NCI-H82 (cell line): Measurements from ENCODE around the gene DLG1.
"Not testable (repeated sequence)": the region's sequence is repeated elsewhere in the genome, so short reads cannot be mapped to it uniquely, and the experiment has no call there.

Experiments used
- DNase-seq: peaks from one replicate; lab custom pipeline; 2025; lab: John Stamatoyannopoulos, UW

The DLG1 gene

DNA sequence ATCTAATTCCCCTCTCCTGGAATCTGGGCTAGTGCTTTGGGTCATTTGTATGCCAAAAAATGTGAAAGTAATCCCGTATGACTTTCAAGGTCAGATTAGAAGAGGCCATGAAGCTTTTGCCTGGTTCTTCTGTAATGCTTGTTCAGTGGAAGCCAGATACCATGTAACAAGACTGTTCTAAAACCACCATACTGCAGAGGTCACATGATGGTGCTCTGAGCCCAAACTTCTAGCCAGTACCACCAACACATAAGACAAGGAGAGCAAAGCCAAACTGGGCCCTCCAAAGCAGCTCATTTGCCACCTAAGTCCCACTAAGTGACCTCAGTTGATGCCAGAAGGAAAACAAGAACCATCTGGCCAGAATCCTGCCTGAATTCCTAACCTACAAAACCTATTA lies 204.5 kb downstream of the DLG1 start:
- DNase-seq: peak; percentile 90

DNA sequence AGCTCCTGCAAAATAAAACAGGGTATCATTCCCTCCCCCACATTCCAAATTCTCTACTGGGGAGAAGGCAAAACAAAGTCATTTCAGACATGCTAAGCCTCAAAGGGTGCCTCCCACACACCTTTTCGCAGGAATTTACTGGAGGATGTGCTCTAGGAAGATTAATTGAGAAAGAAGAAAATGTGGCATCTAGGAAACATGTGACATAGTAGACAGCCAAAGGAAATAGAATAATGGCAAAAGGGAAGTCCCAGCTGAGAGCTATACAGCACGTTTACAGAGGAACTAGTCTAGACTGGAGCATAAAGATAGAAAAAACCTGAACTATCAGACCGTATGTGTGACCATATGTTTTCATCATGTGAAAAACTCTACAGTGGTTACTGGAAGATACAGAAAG lies 210.0 kb downstream of the DLG1 start:
- DNase-seq: no peak

DNA sequence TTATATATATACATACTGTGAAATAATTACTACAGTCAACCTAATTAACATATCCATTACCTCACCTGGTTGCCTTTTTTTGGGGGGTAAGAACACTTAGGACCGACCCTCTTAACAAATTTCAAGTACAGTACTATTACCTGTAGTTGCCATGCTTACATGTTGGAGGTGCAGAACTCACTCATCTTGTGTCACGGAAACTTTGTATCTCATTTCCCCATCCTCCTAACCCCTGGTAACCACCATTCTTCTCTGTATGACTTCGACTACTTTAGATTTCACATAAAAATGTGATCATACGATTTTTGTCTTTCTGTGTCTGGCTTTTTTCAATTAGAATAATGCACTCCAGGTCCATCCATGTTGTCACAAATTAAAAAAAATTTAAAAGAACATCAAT lies 213.3 kb downstream of the DLG1 start:
- no peak for DNase-seq

DNA sequence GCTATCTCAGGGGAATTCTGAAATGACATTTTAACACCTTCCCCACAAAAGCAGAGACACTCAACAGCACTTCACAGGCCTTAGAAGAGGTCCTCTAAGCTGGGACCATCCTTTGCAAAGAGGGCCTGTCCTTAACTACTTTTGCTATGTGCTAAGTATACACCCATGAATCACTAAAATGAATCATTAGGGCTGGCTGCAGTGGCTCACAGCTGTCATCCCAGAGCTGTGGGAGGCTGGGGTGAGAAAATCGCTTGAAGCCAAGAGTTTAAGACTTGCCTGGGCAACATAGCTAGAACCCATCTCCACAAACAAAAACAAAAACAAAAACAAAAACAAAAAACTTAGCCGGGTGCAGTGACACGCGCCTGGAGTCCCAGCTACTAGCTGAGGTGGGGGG lies 214.9 kb downstream of the DLG1 start:
- DNase-seq: no peak

DNA sequence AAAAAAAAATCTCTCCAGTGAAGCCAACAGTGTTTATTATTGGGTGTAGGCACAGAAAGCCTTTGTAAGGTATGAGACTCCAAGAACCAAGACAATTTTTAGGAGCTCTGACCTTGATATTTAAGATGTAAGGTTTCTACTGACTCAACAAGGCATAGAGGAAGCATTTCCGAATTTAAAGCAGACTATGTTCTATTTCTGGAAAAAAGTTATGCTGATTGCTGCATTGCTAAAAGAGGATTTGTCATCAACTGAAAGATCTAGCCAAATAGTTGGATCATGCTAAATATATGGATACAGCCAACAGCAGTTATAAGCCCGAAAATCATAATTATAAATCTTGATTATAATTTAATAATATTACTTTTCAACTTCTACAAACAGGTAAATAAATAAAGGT lies 215.5 kb downstream of the DLG1 start:
- DNase-seq: no peak

DNA sequence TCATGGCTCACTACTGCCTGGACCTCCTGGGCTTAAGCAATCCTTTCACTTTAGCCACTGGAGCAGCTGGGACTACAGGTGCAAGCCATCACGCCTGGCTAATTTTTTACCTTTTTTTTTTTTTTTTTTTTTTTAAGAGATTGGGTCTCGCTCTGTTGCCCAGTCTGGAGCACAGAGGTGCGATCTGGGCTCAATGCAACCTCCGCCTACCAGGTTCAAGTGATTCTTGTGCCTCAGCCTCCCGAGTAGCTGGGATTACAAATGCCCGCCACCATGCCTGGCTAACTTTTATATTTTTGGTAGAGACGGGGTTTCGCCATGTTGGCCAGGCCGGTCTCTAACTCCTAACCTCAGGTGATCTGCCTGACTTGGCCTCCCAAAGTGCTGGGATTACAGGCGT lies 218.1 kb downstream of the DLG1 start:
- DNase-seq: no peak

DNA sequence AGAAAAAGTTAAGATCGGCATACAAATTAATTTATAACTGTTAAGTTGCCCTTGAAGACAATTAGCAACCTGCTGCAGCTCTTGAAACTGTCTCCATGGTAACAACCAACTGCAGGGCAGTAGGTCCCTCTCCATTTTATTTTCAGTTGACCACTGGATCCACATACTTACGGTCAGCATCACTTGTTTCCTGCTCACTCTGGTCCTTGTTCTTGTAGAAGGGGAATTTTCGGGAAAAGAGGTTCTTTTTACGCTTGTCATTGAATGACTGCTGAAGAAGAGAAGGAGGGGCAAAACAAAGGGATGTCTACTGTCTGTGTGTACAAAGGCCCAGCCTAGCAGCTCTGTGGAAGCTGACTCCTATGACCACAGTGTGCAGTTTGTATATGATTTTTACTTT lies 222.0 kb downstream of the DLG1 start:
- no peak for DNase-seq

DNA sequence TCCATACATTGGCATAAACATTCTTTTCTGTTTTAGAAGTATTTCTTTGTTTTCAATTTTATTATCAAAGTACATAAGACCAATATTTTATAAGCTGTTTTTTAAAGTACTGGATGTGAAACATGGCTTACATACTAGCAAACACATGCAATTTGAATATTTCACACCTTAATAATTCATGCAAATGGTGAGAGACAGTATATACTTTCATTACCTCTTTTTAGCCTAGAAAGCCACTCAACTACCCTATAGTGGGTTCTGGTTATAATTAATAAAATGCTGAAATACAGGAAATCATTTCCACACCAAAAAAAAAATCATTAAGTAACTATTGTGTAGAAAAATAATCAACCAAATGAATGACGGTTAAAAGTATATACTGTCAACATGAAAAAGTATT lies 230.3 kb downstream of the DLG1 start:
- no peak for DNase-seq

DNA sequence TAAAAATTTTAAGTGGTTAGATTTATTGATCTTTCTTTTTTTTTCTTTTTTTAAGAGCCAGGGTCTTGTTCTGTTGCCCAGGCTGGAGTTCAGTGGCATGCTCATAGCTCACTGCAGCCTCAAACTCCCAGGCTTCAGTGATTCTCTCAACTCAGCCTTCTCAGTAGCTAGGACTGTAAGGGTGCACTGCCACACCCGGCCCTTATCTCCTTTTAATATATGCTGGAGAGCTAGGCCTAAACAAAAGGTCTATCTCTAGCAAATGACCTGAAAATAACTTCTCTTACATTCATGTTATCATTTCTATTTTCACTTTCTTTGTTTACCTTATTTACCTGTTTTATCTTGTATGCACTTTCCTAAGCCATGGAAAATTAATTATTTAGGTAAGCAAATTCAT lies 233.6 kb downstream of the DLG1 start:
- no peak for DNase-seq

DNA sequence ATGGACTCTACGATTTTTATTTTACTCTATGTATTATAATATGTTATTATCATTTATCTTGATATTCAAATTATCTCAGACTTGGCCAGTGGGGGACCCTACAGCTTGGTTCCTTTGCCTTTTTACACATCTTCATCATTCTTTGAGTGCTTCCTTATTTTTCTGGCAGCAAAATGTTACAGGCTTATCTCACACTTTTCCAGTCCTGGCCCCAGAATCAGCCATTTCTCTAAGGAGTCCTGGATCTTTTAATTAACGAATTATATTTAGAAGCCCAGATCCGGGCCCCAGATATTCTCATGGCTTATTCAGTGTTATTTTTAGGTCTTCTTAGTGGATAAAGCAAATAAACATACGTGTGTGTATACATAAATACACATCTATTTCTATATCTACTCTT lies 236.0 kb downstream of the DLG1 start:
- no peak for DNase-seq

DNA sequence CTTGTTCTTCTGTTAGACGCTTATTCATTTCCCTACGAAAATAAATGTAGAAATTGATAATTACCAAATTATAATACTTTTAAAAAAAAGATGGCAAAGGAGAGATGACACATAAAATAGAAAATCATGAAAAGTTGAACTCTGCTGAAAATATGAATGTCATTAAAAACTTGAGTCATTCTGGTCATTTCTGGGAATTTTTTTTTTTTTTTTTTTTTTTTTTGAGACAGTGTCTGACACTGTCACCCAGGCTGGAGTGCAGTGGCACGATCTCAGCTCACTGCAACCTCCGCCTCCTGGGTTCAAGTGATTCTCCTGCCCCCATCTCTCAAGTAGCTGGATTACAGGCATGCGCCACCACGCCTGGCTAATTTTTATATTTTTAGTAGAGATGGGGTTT lies 246.8 kb downstream of the DLG1 start:
- not testable (repeated sequence) for DNase-seq

DNA sequence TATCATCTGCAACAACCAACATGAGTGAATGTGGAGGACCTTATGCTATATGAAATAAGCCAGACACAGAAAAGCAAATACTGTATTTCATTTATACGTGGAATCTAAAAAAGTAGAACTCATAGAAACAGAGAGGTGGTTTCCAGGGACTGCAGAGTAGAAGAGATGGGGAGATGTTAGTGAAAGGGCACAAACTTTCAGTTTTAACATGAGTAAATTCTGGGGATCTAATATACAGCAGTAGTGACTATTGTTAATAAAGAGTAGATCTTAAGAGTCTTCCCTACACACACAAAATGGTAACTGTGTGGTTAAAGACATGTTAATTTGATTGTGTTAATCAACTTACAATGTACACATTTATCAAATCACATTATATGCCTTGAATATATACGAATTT lies 247.9 kb downstream of the DLG1 start:
- no peak for DNase-seq

DNA sequence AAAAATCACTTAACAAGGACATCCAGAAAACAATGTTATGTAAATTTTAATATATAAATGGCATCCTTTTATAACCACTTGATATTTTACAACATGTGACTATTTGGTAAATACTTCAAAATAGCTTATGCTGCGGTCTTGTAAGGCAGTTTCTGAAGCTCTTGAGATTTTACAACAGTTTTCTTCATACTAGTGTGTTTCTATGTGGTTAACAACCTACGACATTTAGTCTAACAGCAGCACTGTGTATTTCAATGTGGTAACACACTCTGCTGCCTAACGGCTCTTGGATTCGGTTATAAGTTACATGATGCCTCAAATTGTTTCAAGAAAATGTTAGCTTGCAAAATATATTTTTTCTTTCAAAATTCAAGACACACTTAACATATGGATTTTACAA lies 255.9 kb downstream of the DLG1 start:
- no peak for DNase-seq

DNA sequence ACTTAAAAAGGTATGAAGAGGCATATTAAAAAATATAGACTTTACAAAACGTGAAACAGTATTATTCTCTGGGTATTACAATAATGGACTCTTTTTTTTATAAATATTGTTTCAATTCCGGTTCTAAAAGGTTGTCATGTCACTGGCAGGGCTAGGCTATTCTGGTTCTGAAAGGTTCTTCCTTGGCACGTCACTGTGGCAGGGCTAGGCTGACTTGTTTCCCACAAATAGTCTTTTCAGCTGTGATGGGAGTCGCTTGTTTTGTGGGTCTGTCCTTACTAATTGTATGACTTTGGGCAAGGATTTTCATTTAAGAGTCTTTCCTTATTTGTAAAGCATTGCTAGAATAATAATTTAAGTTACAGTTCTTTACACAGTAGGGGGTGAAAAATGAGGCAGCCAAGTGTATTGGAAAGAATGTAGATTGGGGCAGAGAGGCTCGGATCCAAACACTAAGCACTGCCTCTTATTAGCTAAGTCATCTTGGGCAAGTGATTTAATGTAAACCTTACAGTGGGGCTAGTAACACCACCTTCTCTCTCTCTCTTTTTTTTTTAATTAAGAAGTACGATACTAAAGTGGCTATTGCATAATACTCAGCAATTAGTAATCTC lies 256.4 kb downstream of the DLG1 start:
- peak; percentile 67 for DNase-seq

DNA sequence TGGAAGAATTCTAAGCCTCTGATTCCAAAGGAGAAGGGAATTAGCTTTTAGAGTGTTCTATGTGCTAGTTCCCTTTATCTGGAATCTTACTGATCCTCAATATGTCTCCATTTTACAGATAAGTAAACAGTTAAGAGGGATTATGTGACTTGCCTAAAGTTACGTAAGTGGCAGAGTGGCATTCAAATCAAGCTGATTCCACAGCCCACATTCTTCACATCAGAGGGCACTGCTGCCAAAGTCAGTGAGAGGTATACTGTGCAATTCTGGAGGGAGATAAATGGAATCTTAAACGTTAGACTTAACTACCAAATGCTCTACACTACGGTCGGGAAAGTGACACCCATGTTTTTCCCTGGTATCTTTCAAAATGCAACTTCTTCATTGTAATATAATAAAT lies 257.8 kb downstream of the DLG1 start:
- peak; percentile 50 for DNase-seq

DNA sequence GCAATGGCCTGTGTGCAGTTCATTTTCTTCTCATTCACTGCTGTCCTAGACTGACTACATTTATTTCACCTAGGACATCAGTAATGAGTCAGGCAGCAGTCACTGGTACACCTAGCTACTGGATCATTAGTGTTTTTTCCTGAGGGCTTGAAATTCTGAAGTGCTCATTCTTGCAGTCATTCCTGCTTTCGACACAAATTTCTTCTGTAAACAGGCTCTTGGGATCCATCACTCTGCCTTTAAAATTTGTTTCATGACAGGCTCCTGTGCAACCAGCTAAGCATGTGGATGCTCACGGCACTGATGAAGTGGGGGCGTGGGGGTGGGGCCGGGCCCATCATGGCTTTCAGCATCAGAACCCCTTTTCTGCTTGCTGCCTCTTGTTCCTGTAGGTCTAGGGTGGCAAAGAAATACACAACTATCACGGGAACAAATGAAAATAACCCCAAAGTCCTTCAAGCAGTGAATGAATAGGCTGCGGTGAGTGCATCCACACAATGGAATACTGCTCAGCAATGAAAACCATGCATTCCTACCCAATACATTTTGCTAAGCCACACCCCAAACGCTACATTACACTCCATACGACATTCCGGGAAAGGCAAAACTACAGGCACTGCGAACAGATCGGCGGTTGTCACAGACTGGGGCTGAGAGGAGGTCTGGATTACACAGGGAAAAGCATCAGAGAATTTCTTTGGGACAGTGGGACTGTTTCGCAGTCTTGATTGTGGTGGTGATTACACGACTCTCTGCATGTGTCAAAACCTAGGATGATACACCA lies 259.5 kb downstream of the DLG1 start:
- DNase-seq: no peak

DNA sequence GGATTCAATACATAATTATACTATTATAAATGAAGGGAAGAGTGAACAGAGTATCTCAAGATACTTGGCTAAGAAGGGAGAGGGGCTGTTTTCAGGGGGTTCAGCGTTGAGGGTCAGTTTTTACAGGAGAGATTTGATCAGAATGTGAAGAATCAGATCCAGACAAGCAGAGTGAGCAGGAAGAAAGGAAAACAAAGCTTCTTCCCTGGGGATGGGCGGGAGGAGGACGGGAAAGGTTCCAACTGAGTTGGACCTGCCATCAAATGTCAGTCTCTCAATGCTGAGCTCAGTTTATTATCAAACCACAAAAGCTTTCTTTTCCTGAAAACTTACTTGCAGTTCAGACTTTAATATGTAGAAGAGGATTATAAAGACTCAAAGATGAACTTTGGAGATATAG lies 262.8 kb downstream of the DLG1 start:
- no peak for DNase-seq

DNA sequence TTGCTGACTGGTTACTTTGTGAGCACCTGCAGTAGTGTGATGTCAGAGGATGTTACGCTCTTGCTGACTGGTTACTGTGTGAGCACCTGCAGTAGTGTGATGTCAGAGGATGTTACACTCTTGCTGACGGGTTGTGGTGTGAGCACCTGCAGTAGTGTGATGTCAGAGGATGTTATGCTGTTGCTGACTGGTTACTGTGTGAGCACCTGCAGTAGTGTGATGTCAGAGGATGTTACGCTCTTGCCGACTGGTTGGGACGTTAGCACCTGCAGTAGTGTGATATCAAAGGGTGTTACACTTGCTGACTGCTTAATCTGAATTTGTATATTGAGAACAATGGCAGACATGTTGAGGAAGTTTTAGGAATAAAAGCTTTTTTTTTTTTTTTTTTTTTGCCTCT lies 263.6 kb downstream of the DLG1 start:
- not testable (repeated sequence) for DNase-seq

DNA sequence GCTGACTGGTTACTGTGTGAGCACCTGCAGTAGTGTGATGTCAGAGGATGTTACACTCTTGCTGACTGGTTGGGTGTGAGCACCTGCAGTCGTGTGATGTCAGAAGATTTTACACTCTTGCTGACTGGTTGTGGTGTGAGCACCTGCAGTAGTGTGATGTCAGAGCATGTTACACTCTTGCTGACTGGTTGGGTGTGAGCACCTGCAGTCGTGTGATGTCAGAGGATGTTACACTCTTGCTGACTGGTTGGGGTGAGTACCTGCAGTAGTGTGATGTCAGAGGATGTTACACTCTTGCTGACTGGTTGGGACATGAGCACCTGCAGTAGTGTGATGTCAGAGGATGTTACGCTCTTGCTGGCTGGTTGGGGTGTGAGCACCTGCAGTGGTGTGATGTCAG lies 264.6 kb downstream of the DLG1 start:
- not testable (repeated sequence) for DNase-seq

DNA sequence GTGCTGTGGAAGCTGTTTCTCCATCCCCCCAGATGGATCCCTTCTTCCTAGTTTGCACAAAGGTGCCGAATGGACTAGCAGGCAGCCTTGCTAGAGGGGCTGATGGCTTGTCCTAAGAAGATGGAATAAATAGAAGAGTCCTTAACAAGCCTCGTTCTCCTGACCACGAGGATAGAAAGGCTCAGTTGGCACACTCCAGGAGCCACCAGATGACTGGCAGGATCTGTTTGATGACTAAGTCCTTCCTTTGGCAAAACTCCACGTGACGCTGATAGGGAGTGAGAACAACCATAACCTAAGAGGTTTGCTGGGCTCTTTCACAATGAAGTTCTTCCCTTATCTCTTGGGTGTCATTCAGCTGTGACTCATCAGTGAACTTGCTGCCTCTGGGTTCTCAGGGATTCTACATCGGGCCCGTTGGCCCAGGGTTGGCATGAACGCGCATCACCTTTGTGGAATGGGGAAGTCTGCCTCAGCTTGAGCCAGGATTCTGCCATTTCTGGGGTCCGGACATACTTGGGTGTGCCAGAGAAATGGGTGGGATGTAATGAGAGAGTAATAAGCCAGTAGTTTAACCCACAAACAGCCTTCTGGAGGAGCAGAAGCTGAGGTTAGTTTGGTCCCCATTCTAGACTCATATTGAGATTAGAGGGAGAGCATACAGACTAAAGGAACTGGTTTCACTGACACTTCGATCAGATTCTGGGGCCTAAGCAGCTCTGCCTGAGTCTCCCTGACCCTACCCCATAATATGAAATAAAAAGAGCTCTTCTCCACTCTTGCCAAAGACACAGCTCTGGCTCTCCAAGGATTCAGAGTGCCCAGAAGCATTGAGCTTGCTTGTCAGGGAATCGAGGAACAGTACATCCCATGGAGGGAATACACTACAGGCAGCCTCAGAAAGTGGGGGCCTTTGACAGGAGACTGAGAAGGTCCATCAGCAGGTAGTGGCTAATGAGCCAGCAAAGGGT lies 266.8 kb downstream of the DLG1 start:
- no peak for DNase-seq

DNA sequence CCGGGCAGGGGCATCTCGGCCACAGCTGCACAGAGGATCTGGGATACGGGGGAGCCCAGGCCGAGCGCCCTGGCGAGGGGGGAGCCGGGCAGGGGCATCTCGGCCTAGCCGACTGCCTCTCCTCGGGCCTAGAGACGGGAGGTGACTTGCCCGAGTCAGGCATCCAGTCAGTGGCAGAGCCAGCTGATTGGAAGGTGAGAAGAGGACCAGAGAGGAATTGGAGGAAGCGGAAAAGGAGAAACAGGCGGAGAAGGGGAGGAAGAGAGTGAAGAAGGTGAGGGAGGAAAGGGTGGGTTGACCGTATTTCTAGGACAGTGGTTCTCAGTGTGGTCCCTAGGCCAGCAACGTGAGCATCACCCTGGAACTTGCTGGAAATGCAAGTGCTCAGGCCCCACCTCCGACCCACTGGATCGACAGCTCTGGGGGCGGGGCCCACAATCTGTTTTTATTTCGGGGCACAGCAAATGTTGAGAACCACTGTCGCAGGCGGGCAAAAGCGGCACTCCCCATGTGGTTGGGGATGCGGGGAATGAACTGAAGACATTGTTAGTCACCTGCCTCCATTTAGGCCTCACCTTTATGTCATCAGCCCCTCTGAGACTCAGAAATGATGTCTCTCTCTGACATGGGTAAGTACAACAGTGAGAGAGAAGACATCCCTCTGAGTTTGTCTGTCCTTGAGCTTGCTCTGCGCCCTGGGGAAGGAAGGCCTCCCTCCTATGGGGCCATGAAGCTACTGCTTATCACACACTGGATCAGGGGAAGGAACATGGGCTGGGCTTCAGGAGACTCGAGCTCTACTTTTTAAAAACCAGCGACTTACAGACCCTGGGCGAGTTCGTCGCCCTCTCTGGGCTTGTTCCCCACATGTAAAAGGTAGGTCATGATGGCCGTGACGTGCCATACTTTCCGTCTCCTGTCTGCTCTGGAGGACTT lies 267.8 kb downstream of the DLG1 start:
- DNase-seq: no peak
